Activated gamma-delta T cell (primary cell): ENCODE results near the gene GPSM1.

Experiments used
- DNase-seq: peaks from one replicate; lab custom pipeline; 2025; lab: John Stamatoyannopoulos, UW

The GPSM1 gene

DNA sequence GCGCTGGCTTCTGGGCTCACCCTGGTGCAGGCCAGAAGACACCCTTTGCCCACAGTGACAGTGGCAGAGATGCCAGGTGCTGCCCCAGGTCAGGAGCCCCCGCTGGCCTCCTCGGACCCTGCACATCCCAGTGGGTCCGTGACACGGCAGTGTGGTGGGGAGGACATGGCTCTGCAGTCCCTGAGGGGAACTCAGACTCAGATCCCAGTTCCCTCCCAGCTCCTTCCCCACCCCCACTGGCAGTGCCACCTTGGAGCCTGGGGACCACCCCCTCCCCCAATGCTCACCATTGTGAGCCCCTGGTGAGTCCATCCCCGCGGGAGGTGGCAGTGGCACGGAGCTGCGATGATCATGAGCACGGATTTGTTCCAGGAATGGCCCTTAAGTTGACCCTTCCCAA is 22.9 kb upstream of the GPSM1 start:
- no peak for DNase-seq

DNA sequence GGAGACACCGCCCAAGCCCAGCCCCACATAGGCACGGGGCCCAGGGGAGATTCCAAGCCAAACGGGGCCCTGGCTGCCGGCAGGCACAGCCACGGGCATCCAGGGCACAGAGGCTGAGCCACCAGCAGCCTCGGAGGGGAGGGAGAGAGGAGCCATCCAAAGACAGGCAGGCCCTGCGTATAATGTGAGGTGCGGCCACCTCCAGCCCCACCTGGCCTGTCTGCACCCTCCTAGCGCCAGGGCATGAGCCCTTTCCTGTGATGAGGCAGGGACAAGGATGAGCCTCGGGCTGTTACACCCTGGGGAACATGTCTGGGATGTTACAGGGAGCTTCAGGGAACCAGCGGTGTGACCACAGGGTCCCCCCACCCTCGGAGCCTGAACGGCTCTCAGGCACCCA is 22.4 kb upstream of the GPSM1 start:
- DNase-seq: no peak

DNA sequence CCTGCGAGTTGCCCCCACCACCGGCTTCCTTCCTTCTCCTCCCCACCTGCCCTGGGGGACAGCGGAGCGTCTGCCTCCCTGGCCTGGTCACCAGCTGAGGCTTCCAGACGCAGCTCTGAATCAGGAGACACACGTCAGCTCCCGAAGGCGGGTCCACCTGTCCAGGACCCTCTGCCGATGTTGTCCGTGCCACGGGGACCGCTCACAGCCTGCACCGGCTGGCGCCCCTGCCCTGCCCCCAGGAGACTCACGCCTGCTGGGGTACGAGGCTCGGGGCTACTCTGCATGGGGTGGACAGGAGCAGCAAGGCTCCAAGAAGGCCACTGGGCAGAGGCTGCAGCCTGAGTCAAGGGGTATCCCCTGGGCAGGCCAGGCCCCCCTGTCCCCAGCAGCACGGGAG is 21.5 kb upstream of the GPSM1 start:
- no peak for DNase-seq

DNA sequence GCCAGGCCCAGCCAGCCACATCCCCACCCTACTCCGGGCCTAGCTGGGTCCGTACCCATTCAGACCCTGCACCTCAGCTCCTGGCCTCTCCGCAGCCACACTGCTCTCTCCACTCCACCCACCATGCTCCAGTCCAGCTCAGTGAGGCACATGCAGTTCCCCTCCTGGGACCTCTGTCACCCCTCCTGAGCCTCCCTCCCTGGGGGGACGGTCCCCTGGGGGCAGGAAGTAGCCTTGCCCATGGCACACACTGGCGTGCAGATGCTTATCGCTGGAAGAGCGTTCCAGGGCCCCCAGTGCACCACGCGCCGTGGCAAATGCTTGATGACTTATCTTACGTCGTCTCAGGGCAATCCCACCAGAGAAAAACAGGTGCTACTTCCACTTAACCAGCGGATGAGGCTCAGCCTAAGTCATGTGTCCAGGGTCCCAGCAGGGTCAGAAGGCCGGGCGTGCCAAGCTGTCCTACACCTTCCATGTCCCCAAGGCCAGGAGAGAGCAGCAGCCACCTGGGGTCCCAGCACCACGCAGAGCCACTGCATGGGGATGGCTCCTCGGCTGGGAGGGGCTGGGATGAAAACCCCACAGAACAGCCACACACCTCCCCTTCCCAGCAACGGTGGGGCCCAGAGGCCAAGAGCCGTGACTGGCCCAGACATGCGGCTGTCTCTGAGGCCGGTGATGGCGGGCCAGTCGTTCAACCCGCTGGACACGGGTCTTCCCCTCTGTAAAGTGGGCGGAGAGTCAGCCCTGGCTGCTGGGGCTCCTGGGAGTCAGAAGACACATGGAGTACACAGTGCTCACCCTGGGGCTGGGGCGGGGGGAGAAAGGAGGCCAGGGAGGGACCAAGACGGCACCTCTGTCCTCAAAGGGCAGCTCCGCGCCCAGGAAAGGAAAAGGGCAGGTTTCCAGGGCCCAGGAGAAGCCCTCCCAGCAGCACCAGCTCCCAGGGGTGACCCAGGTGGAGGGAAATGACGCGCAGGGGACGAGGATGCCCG is 20.8 kb upstream of the GPSM1 start:
- no peak for DNase-seq

DNA sequence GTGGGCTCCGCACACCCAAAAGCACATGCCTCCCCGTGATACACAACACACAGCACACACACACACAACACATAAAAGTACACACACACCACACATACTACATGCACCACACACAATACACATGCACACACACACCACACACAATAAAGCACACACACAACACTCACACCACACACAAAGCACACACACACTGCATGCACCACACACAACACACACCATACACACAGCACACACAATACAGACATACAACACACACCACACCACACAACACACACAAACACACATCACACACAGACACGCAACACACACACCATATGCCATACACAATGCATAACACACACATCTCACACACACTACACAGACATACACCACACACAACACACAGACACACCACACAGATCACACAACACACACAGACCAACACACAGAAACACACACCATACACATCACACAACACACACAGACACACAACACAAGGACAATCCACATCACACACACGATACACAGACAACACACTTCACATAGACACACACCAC is 20.1 kb upstream of the GPSM1 start:
- no peak for DNase-seq

DNA sequence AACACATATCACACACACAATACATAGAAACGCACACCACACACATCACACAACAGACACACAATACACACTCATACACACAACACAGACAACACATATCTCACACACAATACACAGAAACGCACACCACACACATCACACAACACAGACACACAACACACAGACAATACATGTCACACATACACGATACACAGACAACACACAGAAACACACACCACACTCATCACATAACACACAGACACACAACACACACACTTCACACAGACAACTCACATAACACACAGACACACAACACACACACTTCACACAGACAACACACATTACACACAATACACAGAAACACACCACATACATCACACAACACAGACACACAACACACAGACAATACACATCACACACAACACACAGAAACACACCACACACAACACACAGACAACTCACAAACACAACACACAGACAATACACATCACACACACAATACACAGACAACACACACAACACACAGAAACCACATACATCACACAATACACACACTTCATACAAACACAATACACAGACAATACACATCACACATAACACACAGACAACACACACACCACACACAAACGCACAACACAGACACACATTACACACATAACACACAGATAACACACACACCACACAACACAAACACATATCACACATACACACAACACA is 19.2 kb upstream of the GPSM1 start:
- no peak for DNase-seq

DNA sequence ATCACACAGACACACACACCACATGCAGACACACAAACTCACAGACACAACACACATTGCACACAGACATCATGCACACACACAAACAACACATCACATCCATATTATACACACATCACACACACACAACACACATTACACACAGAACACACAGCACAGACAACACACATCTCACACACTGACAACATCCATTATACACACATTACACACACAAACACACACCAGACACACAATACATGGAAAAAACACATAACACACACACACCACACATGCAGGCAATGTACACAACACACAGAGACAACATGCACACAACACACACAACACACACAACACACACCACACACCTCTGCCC is 18.7 kb upstream of the GPSM1 start:
- no peak for DNase-seq

DNA sequence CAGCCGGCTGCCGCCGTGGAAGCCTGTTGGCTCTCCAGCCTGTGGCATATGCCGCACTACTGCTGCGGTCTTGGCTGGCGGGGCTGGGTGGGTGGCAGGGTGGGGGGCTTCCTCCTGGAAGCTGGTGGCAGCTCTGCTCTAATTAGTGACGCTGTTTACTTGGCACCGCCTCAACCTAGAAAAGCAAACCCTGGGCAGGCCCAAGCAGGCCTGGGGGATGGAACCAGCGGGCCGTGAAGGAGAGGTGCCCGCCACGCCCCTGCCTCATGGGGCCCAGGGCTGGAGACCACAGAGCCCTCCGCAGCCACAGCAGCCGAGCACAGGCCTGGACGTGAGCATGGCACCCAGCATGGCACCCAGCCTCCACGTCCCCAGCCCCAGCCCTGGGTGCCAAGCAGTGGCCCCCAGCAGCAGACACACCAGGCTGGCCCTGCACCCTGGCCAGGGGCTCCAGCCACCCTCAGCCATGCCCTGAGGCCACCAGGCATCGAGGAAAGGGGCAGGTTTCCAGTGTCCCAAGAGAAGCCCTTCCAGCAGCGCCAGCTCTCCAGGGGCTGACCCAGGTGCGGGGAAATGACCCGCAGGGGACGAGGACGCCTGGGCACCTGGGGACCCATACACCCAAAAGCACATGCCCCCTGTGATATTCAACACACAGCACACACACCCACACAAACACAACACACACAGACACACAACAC is 18.1 kb upstream of the GPSM1 start:
- DNase-seq: no peak

DNA sequence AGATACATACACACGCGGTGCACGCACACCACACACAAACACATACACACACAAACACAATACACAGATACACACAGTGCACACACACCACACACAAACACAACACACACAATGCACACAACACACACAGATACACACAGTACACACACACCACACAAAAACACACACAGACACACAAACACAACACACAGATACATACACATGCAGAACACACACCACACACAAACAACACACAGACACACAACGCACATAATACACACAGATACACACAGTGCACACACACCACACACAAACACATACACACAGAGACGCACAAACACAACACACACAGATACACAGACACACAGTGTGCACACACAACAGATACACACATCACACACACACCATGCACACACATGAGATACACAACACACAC is 17.5 kb upstream of the GPSM1 start:
- no peak for DNase-seq

DNA sequence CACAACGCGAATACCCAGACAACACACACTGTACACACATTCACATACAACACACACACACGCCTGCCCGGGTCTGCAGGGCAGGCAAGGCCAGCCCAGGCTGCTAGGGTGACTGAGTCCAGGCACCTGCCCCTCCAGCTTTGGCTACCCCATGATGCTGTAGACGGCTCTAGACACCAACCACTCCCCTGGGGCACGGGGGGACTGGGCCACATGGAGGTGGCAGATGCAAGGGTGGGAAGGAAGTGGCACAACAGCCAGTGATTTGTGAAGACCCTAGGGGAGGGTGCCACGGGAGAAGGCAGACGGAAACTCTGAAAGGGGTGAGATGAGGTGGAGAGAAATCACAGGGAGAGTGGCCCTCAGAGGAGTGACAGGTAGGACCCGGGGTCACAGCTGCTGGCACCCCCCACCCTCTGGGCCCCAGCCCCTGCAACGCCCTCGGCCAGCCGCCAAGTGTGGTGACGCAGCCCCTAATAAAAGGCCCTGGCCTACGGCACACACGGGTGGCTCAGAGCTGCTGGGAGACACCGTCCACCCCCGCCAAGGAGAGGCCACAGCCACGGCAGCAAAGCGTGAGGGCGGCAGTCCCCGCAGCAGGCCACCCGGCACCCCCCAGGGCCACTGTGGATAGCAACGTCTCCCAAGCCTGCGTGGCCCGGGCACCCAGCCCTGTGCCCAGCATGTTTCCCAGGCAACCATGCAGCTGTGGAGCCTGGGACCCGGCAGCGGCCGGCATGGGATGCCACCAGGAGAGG is 16.9 kb upstream of the GPSM1 start:
- no peak for DNase-seq

DNA sequence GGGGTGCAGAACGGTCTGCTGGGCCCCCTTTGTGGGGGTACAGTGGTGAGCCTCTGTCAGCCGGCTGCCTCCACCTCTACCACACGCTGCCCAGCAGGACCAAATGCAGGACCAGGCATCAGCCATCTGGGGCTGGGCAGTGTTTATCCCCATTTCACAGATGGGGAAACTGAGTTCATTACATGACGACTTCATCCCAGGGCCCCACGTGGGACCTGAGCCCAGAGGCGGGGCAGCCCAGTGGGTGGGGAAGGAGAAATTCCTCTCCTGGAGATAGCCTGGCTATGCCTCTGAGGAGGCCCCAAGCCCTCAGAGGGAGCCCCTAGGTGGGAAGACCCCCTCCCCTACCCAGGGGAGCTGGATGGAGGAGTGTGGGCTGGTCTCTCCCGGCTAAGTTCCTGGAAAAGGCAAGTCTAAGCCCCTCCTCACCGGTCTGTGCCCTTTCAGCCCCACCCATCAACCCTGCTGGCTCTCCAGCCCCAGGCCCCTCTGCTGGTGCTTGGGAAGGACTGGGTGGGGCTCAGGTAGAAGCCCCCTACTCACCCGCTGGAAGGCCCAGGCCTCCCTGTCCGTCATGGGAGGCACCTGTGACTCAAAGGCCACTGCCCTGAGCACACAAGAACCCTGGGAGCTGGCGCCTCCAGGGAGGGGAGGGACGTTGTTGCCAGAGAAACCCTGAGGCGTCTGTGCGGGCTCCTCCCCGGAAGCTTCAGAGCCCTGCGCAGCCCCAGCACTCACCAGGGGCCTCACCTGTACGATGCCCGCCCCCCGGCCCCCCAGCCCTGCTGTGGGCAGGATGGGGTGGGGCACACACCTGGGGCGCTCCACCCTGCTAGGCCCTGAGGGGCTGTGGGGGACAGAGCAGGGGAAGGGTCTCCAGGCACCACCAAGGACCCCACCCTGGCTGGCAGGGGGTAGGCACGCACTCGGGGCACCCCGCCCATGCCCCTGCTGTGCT is 16.0 kb upstream of the GPSM1 start:
- no peak for DNase-seq

DNA sequence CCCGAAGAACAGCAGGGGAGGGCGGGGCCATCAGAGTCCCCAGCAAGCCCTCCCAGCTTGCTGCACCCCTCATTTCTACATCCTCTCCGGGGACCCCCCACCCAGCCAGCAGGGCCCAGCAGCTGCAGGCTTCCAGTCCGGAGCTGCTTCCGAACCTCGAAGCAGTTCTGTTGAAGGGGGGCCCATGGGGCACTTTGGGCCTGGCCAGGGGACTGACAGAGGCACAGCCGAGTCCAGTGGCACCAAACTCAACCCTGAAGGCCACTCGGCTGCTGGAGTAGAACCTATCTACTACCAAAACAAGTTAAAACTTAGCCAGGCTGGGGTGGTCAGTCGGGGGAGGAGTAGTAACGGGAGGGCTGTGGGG is 15.3 kb upstream of the GPSM1 start:
- DNase-seq: no peak

DNA sequence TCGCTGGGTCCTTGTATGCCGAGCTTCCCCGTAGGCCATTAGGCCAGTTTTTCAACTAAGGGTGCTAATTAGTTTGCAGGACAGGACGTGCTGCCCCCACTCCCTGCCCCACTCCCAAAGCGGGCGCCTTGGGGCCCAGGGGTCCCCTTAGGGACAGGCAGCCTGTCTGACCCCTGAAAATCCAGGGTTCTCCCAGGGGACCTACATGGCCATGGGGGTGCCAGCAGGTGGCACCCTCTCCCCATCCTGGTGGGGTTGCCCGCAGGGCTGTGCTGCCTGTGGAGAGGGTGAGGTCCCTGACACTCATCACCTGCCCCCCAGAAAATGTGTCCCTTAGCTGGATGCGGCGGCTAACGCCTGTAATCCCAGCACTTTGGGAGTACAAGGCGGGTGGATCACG is 14.9 kb upstream of the GPSM1 start:
- DNase-seq: no peak

DNA sequence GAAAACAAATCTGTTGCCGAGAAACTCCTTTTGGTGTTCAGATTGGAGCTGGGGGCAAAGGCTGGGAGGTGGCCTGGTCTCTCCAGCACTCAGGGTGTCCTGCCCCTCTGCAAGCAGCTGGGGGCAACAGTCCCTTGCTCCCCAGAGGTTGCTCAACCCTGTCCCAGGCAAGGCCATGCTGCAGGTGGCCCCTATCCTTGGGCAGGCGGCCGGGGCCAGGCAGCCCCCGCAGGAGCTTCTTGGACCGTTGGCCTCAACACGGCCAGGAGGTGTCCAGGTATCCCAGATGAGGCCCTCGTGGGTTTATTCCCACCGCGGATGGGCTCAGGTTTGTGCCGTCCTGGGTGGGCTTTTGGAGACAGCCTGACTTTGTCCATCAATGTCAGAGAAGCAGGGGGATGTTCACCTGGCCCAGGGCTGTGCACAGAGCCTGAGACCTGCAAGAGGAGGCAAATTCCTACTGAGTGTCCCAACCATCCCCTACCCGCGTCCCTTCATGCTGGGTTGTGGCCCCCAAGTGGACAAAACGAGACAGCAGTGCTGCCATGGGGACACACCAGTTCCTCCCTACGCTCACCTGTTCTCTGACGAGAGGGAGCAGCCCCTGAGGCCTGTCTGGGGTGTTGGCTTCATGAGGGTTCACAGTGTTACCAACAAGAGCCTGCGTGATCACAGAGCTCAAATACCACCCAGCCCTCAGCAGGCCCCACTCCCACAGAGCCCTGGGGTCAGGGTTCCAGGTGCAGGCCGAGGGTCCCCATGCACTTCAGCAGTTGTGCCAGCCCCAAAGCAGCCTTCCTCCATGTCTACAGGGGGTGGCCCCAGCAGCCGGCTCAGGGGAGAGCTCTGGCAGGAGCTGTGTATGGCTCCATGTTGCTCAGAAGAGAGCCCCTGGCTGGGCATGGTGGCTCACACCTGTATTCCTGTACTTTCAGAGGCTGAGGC is 14.0 kb upstream of the GPSM1 start:
- no peak for DNase-seq

DNA sequence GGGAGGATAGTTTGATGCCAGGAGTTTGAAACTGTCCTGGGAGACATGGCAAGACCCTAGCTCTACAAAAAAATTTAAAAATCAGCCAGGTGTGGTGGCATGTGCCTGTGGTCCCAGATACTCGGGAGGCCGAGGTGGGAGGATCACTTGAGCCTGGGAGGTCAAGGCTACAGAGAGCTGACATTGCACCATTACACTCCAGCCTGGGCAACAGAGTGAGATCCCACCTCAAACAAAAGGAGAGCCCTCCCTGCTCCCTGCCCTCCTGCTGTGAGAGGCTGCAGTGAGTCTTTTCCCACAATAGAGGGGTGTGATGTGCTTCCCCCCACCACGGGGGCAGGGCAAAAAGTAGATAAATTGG is 13.3 kb upstream of the GPSM1 start:
- DNase-seq: no peak

DNA sequence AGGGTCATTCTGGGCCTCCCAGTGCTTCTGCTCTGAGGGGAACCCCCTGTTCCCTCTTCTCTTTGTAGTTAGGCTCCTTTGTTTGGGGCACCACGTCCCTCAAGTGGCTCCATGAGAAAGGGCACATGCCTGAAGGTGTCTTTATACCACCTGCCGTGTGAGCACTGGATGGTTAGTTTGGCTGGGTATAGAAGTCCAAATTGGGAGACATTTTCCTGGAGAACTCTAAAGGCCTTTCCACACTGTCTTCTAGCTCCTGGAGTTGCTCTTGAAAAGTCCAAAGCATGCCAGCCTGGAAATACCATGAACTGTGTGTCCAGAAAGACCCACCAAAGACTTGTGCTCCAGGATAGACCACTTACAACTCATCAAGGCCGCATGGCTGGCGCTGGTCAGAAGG is 12.4 kb upstream of the GPSM1 start:
- no peak for DNase-seq

DNA sequence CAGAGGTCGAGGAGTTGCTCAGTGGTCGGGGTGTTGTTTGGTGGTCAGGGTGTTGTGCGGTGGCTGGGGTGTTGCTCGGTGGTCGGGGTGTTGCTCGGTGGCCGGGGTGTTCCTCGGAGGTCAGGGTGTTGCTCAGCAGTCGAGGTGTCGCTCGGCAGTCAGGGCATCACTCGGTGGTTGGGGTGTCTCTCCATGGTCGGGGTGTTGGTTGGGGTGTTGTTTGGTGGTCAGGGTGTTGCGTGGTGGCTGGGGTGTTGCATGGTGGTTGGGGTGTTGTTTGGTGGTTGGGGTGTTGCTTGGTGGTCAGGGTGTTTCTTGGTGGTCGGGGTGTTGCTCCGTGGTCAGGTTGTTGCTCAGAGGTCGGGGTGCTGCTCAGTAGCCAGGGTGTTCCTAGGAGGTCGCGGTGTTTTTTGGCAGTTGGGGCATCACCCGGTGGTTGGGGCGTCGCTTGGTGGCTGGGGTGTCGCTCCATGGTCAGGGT is 11.0 kb upstream of the GPSM1 start:
- peak; percentile 56 for DNase-seq

DNA sequence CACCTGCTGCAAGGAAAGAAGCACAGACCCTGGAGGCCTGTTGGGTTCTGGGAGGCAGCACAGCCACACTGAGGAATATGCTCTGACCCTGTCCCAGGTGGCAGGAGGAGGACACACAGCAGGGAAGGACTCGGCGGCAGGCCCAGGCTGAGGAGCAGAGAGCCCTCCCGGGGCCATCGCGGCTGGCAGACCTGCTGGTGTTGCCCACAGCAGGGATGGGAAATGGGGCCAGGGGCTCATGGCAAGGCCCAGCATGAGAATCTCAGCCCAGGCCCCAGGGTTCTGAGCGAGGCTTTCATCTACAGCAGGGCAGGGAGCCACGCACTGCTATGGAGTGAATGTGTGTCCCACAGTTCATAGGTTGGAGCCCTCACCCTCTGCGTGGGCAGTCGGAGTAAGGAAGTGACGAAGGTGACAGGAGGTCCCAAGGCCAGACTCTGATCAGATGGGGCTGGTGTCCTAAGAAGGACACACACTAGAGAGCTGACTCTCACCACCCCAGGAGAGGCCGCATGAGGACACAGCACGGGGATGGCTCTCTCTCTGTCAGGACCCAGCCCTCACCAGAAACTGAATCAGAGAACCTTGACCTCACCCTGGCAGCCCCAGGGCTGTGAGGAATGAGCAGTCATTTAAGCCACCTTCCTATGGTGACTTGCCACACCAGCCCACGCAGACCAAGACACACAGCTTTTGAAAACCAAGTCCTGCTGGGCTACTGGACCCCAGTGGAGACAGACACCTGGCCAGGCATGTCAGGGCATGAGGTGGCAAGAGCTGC is 10.3 kb upstream of the GPSM1 start:
- no peak for DNase-seq

DNA sequence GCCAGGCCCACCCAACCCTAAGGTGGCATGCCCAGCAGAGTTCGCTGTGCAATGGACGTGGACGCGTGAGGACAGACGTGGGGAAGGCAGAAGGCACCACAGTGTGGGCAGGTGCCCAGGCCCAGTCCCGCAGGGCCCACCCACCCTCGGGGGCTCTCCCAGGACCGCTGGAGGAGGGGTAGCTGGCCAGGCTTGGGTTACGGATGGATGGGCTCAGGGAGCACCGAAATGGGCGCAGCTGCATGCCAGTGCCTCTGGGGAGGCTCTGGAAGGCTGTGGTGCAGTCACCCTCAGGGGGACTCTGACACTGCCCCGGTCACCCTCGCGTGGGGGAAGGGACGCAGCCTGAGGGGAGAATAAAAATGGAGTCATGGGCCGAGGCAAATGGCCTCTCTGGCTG is 9.6 kb upstream of the GPSM1 start:
- no peak for DNase-seq
